AG10803 (cell line): ENCODE results near the gene SYNGR2.

ENCODE experiments used
- DNase-seq: peaks from one replicate; pipeline ENCODE4 v3.0.0; 2010; ENCODE audit warnings: low read depth
- H3K4me3 ChIP-seq: 2 replicates; pipeline ENCODE4 v1.5.1; 2011; ENCODE audit warnings: mild to moderate bottlenecking, low read length, control low read depth
- TF ChIP-seq, protein P1 (sequence below): conservative IDR thresholded peaks from 2 replicates; pipeline ENCODE4 v1.5.1; 2011; ENCODE audit warnings: mild to moderate bottlenecking, low read length, control low read depth, inconsistent platforms

The SYNGR2 gene

GRCh38 chr17:78204387-78205123, 36.2 kb downstream of the SYNGR2 start:
- no peak overlapping the region for H3K4me3 ChIP-seq
- DNase-seq = no peak
- TF ChIP-seq, protein P1, sequence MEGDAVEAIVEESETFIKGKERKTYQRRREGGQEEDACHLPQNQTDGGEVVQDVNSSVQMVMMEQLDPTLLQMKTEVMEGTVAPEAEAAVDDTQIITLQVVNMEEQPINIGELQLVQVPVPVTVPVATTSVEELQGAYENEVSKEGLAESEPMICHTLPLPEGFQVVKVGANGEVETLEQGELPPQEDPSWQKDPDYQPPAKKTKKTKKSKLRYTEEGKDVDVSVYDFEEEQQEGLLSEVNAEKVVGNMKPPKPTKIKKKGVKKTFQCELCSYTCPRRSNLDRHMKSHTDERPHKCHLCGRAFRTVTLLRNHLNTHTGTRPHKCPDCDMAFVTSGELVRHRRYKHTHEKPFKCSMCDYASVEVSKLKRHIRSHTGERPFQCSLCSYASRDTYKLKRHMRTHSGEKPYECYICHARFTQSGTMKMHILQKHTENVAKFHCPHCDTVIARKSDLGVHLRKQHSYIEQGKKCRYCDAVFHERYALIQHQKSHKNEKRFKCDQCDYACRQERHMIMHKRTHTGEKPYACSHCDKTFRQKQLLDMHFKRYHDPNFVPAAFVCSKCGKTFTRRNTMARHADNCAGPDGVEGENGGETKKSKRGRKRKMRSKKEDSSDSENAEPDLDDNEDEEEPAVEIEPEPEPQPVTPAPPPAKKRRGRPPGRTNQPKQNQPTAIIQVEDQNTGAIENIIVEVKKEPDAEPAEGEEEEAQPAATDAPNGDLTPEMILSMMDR = no peak

- TF ChIP-seq, protein P1 = no peak
- no peak for DNase-seq
- H3K4me3 ChIP-seq = no peak overlapping the region
These were observed 36.9 kb downstream of the SYNGR2 start for GRCh38 chr17:78205124-78205775.

DNA sequence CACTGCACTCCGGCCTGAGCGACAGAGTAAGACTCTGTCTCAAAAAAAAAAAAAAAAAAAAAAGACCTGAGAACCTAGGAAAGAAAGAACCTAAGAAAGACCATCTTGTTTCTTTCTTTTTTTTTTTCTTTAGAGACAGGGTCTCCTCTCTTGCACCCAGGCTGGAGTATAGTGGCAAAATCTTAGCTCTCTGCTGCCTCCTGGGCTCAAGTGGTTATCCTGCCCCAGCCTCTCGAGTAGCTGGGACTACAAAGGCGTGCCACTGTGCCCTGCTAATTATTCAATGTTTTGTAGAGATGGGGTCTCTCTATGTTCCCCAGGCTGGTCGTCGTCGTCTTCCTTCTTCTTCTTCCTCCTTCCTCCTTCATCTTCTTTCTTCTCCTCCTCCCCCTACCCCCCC, 37.9 kb downstream of the SYNGR2 start:
- DNase-seq = no peak
- H3K4me3 ChIP-seq = no peak overlapping the region
- TF ChIP-seq, protein P1 = no peak

- no peak overlapping the region for H3K4me3 ChIP-seq
- no peak for DNase-seq
- TF ChIP-seq, protein P1 = no peak
These were observed 40.1 kb downstream of the SYNGR2 start for GRCh38 chr17:78208486-78208885.

DNA sequence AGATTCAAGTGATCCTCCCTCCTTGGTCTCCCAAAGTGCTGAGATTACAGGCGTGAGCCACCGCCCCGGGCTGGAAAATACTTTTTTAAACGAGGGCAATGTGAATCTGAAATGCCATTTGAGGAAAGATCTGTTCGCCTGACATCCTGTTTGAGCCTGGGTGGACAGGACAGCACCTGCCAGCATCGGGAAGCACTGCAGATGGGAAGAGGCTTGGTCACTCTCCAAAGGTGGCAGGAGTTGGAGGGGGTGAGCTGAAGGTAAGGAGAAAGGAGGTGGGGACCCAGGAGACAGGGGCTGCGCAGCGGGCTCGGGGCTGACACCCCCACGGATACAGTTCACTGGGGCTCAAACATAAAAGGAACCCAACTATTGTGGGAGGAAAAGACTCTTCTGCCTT, 41.7 kb downstream of the SYNGR2 start:
- TF ChIP-seq, protein P1 = no peak
- no peak for DNase-seq
- H3K4me3 ChIP-seq = no peak overlapping the region

GRCh38 chr17:78211032-78211431, 42.7 kb downstream of the SYNGR2 start:
- TF ChIP-seq, protein P1 = no peak
- DNase-seq = no peak

More at GRCh38 chr17:78211032-78211431, 42.7 kb downstream of the SYNGR2 start:
- H3K4me3 ChIP-seq = no peak overlapping the region
